ENCODE results near the gene FKBP2. TPM values are rescaled to one million over a fixed set of nuclear protein-coding genes. Genes with fewer than 3 reads are reported as not detected.

FKBP2 gene
- total and polyA plus RNA-seq, 2 of the 13 experiments (the other 11 are each of a cell fraction or from before 2014, with no cell fraction given), result 30.1 to 53.3 TPM

- TF ChIP-seq POGK (CRISPR knock-in tag; conservative IDR thresholded peaks at IDR 0.05) (peak; percentile 15; the same call in 1 of the 2 replicates), ZBTB1 (CRISPR knock-in tag; IDR thresholded peaks at IDR 0.05; ENCODE audit: borderline replicate concordance) (no peak), ZNF816 (CRISPR knock-in tag; IDR thresholded peaks at IDR 0.05; ENCODE audit: borderline replicate concordance) (no peak), DNMT1 (CRISPR knock-in tag; IDR thresholded peaks at IDR 0.05) (no peak), KDM6A (CRISPR knock-in tag; IDR thresholded peaks at IDR 0.05; ENCODE audit: low read depth) (no peak), ZNF496 (CRISPR knock-in tag; IDR thresholded peaks at IDR 0.05; ENCODE audit: insufficient replicate concordance) (no peak), ARID2 (CRISPR knock-in tag; IDR thresholded peaks at IDR 0.05; ENCODE audit: borderline replicate concordance) (no peak; the same call in 1 of the 2 replicates), ZBTB7A (CRISPR knock-in tag; IDR thresholded peaks at IDR 0.05) (no peak), ATAD3A (CRISPR knock-in tag; IDR thresholded peaks at IDR 0.05) (no peak), TBX3 (IDR thresholded peaks at IDR 0.05; ENCODE audit: borderline replicate concordance) (no peak), ZNF883 (CRISPR knock-in tag; IDR thresholded peaks at IDR 0.05; ENCODE audit: not compliant biosample characterization) (no peak), MXD1 (CRISPR knock-in tag; IDR thresholded peaks at IDR 0.05) (0 out of 2 replicates have a peak, but pooled peaks have one; percentile 39), PBX2 (CRISPR knock-in tag; IDR thresholded peaks at IDR 0.05) (no peak), RORA (CRISPR knock-in tag; IDR thresholded peaks at IDR 0.05) (no peak), KLF16 (CRISPR knock-in tag; IDR thresholded peaks at IDR 0.05) (0 out of 4 replicates have a peak, but pooled peaks of 1 of the 2 experiments have one; percentile 29), ZNF576 (CRISPR knock-in tag; IDR thresholded peaks at IDR 0.05) (no peak), ZNF766 (CRISPR knock-in tag; IDR thresholded peaks at IDR 0.05; ENCODE audit: borderline replicate concordance) (no peak), PLRG1 (conservative IDR thresholded peaks at IDR 0.05) (no peak), BRD4 (CRISPR knock-in tag; IDR thresholded peaks at IDR 0.05) (peak; percentile 49; the same call in 1 of the 2 replicates), NR2F6 (IDR thresholded peaks at IDR 0.05) (peak; percentile 30; the same call in 1 of the 2 replicates), NR2F6 (CRISPR knock-in tag; IDR thresholded peaks at IDR 0.05) (peak; percentile 23; the same call in 1 of the 2 replicates), ZKSCAN8 (CRISPR knock-in tag; IDR thresholded peaks at IDR 0.05; ENCODE audit: borderline replicate concordance) (no peak), RBM39 (IDR thresholded peaks at IDR 0.05; ENCODE audit: low read depth, low read length, poor library complexity, severe bottlenecking) (no peak), ZNF746 (CRISPR knock-in tag; IDR thresholded peaks at IDR 0.05) (no peak), ZC3H4 (CRISPR knock-in tag; IDR thresholded peaks at IDR 0.05; ENCODE audit: borderline replicate concordance) (no peak; the same call in 1 of the 2 replicates), MYC (CRISPR knock-in tag; IDR thresholded peaks at IDR 0.05; ENCODE audit: borderline replicate concordance) (no peak), ZFP37 (CRISPR knock-in tag; IDR thresholded peaks at IDR 0.05; ENCODE audit: borderline replicate concordance) (0 out of 2 replicates have a peak, but pooled peaks have one; percentile 29), SETDB1 (CRISPR knock-in tag; IDR thresholded peaks at IDR 0.05; ENCODE audit: borderline replicate concordance) (no peak), ZNF850 (CRISPR knock-in tag; conservative IDR thresholded peaks at IDR 0.05) (peak; percentile 84; the same call in 1 of the 2 replicates)
These were observed 28.1 kb downstream of the FKBP2 start (continued) for GRCh38 chr11:64268893-64269539.

Data from HepG2 (cell line).